Activated T-cell treated with anti-CD3 and anti-CD28 coated beads for 1 hour (primary cell): ENCODE measurements around the gene RNF152.

Source experiments
- DNase-seq: peaks from one replicate; pipeline ENCODE4 v3.0.0-alpha.2; 2020; ENCODE audit warnings: low read depth

RNF152 gene

GRCh38 chr18:61892683-61893308, at the start of gene RNF152:
TSS of gene RNF152 (minus strand) at chr18:61893007. CDS start at chr18:61816463, 76,544 bp downstream.
- DNase-seq = no peak

GRCh38 chr18:61941948-61942471, 49.2 kb upstream of the RNF152 start:
- no peak for DNase-seq

GRCh38 chr18:61939046-61939674, 46.4 kb upstream of the RNF152 start:
- no peak for DNase-seq

- no peak for DNase-seq
Measured at GRCh38 chr18:61935362-61935761, 42.6 kb upstream of the RNF152 start.

- DNase-seq = no peak
Measured at GRCh38 chr18:61931654-61932379, 39.0 kb upstream of the RNF152 start.

GRCh38 chr18:61929881-61930640, 37.3 kb upstream of the RNF152 start:
- no peak for DNase-seq

GRCh38 chr18:61926532-61926931, 33.7 kb upstream of the RNF152 start:
- no peak for DNase-seq

- no peak for DNase-seq
Measured at GRCh38 chr18:61924550-61924949, 31.7 kb upstream of the RNF152 start.

- no peak for DNase-seq
Measured at GRCh38 chr18:61922435-61922834, 29.6 kb upstream of the RNF152 start.

GRCh38 chr18:61921621-61922235, 28.9 kb upstream of the RNF152 start:
- DNase-seq = no peak

- no peak for DNase-seq
Measured at GRCh38 chr18:61917818-61918217, 25.0 kb upstream of the RNF152 start.

GRCh38 chr18:61912476-61912875, 19.7 kb upstream of the RNF152 start:
- DNase-seq = no peak

- DNase-seq = no peak
Measured at GRCh38 chr18:61910101-61910500, 17.3 kb upstream of the RNF152 start.

- DNase-seq = no peak
Measured at GRCh38 chr18:61908661-61909060, 15.9 kb upstream of the RNF152 start.

- DNase-seq = no peak
Measured at GRCh38 chr18:61901323-61901986, 8.6 kb upstream of the RNF152 start.

- no peak for DNase-seq
Measured at GRCh38 chr18:61900504-61901281, 7.9 kb upstream of the RNF152 start.

GRCh38 chr18:61898640-61899101, 5.9 kb upstream of the RNF152 start:
- DNase-seq = no peak

GRCh38 chr18:61896757-61897156, 4.0 kb upstream of the RNF152 start:
- no peak for DNase-seq

GRCh38 chr18:61896118-61896517, 3.3 kb upstream of the RNF152 start:
- DNase-seq = no peak

- no peak for DNase-seq
Measured at GRCh38 chr18:61894751-61895524, 2.1 kb upstream of the RNF152 start.
